ENCODE measurements around the gene RAD51D. TPM values are rescaled to one million over a fixed set of nuclear protein-coding genes. Genes with fewer than 3 reads are reported as not detected.
A peak's percentile ranks its signal among the peaks of the same experiment; 100 is the strongest.

RAD51D gene
- total RNA-seq, 2 experiments from 2014 or later, result 32.4 to 36.2 TPM

GRCh38 chr17:35073183-35073790, 46.4 kb downstream of the RAD51D start:
- Mint-ChIP-seq H3K27me3 (no peaks in the 10 kb centered on the region), H3K4me3 (peak overlapping the region; percentile 5), H3K9me3 (no peaks in the 10 kb centered on the region), H3K36me3 (ENCODE audit: low read depth) (peaks cover 5% of the 10 kb centered on the region), H3K27ac (peak overlapping the region; percentile 85), H3K4me1 (ENCODE audit: low read depth) (peaks cover 63% of the 10 kb centered on the region)
- TF ChIP-seq CTCF (IDR thresholded peaks at IDR 0.05), result no peak
- intact Hi-C loops (cut with micrococcal nuclease), result no loop called here
- CTCF ChIA-PET, result interaction anchor here (1.0 to 1.9 kb wide), 5 partner anchors 10 to 74 kb away, joined by 3 to 9 read pairs (median 6); partner anchors contain the start of gene RFFL
- peak; percentile 78 for ATAC-seq
- peak; percentile 33 for DNase-seq
- POLR2A ChIA-PET, result interaction anchor here (0.6 to 3.8 kb wide), 11 partner anchors 9 to 93 kb away, joined by 3 to 34 read pairs (median 5); partner anchors contain the start of genes LIG3 and RFFL

GRCh38 chr17:35069311-35069710, 50.3 kb downstream of the RAD51D start:
- no peak for TF ChIP-seq CTCF (IDR thresholded peaks at IDR 0.05)
- H3K36me3 Mint-ChIP-seq (ENCODE audit: low read depth), result peaks cover 5% of the 10 kb centered on the region
- POLR2A ChIA-PET, result interaction anchor here (0.6 to 2.1 kb wide), 6 partner anchors 9 to 71 kb away, joined by 3 to 12 read pairs (median 5); no protein-coding TSS in a partner anchor
- H3K27me3 Mint-ChIP-seq, result no peaks in the 10 kb centered on the region
- ATAC-seq (no peak), DNase-seq (no peak)
- H3K27ac Mint-ChIP-seq, result no peak overlapping the region
- H3K4me1 Mint-ChIP-seq (ENCODE audit: low read depth), result peaks cover 62% of the 10 kb centered on the region
- H3K9me3 Mint-ChIP-seq, result no peaks in the 10 kb centered on the region
- no peak overlapping the region for H3K4me3 Mint-ChIP-seq
- intact Hi-C loops (cut with micrococcal nuclease), result no loop called here
- CTCF ChIA-PET, result interaction anchor here (1.3 to 1.9 kb wide), 2 partner anchors 33 to 49 kb away, joined by 3 to 5 read pairs; no protein-coding TSS in a partner anchor

- H3K4me1 Mint-ChIP-seq (ENCODE audit: low read depth), result peaks cover 61% of the 10 kb centered on the region
- H3K27ac Mint-ChIP-seq, result no peak overlapping the region
- ATAC-seq (no peak), DNase-seq (no peak)
- TF ChIP-seq CTCF (IDR thresholded peaks at IDR 0.05), result no peak
- ChIA-PET CTCF (interaction anchor here (1.2 to 1.3 kb wide), 3 partner anchors 21 to 46 kb away, joined by 3 to 4 read pairs (median 3); no protein-coding TSS in a partner anchor), POLR2A (interaction anchor here (0.6 to 1.3 kb wide), 2 partner anchors 46 to 52 kb away, joined by 3 to 6 read pairs; no protein-coding TSS in a partner anchor)
- H3K27me3 Mint-ChIP-seq, result no peaks in the 10 kb centered on the region
- peaks cover 5% of the 10 kb centered on the region for H3K36me3 Mint-ChIP-seq (ENCODE audit: low read depth)
- H3K9me3 Mint-ChIP-seq, result no peaks in the 10 kb centered on the region
- intact Hi-C loops (cut with micrococcal nuclease), result no loop called here
- no peak overlapping the region for H3K4me3 Mint-ChIP-seq
These were observed 51.4 kb downstream of the RAD51D start for GRCh38 chr17:35068249-35068648.

GRCh38 chr17:35065880-35066279, 53.8 kb downstream of the RAD51D start:
- ATAC-seq (no peak), DNase-seq (no peak)
- intact Hi-C loops (cut with micrococcal nuclease), result no loop called here
- TF ChIP-seq CTCF (IDR thresholded peaks at IDR 0.05), result no peak
- POLR2A ChIA-PET, result interaction anchor here (1.0 to 2.8 kb wide), 4 partner anchors 19 to 85 kb away, joined by 3 to 12 read pairs (median 6); partner anchors contain the start of gene LIG3
- Mint-ChIP-seq H3K4me3 (no peak overlapping the region), H3K9me3 (no peaks in the 10 kb centered on the region), H3K27ac (no peak overlapping the region), H3K27me3 (no peaks in the 10 kb centered on the region), H3K36me3 (ENCODE audit: low read depth) (peaks cover 9% of the 10 kb centered on the region), H3K4me1 (ENCODE audit: low read depth) (peaks cover 61% of the 10 kb centered on the region)
- CTCF ChIA-PET, result interaction anchor here (1.4 kb wide), 1 partner anchor 13 kb away, joined by 3 read pairs; no protein-coding TSS in a partner anchor
